GM12875 (cell line): ENCODE results near the gene FOXB2.
"Not testable (repeated sequence)": the region's sequence is repeated elsewhere in the genome, so short reads cannot be mapped to it uniquely, and the experiment has no call there.

Experiments used
- H3K4me3 ChIP-seq: one replicate; pipeline ENCODE4 v1.5.1; 2011; ENCODE audit warnings: low read depth, low read length, control low read depth
- TF ChIP-seq, protein P1 (sequence below): IDR thresholded peaks from 2 replicates; pipeline ENCODE4 v1.5.1; 2011; ENCODE audit warnings: low read depth, mild to moderate bottlenecking, control low read depth, inconsistent platforms, low read length, moderate library complexity, borderline replicate concordance; ENCODE audit not compliant: insufficient read depth

FOXB2 gene

DNA sequence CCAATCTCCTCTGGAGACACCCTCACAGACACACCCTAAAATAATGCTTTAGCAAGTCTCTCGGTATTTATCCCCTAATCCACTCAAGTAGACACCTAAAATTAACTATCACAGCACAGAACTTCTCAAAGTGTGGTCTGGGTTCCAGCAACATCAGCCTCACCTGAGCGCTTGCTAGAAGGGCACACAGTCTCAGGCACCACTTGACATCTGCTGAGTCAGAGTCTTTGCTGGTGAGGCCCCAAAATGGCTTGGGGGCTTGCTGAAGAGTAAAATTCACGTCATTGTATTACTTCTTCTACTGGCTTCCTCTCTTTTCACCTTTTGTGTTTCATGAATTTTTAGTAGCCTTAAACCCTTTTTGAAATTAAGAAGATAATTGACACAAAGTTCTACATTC is 9.0 kb downstream of the FOXB2 start:
- H3K4me3 ChIP-seq, result no peak overlapping the region
- TF ChIP-seq, protein P1, sequence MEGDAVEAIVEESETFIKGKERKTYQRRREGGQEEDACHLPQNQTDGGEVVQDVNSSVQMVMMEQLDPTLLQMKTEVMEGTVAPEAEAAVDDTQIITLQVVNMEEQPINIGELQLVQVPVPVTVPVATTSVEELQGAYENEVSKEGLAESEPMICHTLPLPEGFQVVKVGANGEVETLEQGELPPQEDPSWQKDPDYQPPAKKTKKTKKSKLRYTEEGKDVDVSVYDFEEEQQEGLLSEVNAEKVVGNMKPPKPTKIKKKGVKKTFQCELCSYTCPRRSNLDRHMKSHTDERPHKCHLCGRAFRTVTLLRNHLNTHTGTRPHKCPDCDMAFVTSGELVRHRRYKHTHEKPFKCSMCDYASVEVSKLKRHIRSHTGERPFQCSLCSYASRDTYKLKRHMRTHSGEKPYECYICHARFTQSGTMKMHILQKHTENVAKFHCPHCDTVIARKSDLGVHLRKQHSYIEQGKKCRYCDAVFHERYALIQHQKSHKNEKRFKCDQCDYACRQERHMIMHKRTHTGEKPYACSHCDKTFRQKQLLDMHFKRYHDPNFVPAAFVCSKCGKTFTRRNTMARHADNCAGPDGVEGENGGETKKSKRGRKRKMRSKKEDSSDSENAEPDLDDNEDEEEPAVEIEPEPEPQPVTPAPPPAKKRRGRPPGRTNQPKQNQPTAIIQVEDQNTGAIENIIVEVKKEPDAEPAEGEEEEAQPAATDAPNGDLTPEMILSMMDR, result no peak

DNA sequence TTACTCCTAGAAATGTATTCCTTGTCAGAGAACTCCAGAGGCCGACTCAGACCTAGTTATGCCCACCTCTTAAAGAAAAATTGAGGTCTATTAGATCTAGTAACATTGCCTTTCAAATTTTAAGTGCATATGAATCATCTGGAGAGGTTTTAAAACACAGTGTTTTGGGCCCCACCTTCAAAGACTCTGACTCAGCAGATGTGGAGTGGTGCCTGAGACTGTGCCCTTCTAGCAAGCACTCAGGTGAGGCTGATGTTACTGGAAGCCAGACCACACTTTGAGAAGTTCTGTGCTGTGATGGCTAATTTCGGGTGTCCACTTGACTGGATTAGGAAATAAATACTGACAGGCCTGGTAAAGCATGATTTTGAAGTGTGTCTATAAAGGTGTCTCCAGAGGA is 10.6 kb downstream of the FOXB2 start:
- H3K4me3 ChIP-seq, result no peak overlapping the region
- TF ChIP-seq, protein P1, result no peak

DNA sequence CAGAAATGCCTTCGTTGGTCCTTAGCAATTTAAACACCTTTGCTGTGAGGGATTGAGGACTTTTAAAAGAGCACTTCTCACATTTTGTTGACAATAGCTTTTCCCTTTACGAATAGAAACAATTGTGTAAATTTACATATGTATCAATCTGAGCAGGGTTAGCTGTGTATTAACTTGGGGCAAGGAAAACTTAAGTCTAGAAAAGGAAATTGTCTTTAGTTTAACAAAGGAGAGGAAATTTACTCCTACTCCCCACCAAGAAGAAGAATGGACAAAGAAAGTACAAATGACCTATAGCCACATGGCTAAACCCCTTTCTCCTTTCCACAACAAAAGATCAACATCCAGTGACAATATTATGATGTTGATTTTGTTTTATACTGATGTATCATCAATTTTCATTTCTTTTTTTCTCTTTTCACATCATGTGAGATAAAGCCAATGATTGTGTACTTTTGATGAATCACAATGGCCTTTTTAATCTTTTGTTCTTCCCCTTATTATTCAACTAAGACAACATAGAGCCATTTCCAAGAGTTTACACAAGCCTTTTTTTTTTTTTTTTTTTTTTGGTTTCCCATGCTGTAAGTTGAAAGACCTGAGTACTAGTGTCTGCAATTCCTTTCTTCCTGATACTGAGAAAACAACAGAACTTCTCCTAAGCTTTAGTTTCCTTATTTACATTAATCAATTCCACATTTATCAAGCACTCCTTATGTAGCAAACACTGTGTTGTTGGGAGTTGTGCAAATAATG is 19.0 kb downstream of the FOXB2 start:
- no peak overlapping the region for H3K4me3 ChIP-seq
- TF ChIP-seq, protein P1, result no peak

DNA sequence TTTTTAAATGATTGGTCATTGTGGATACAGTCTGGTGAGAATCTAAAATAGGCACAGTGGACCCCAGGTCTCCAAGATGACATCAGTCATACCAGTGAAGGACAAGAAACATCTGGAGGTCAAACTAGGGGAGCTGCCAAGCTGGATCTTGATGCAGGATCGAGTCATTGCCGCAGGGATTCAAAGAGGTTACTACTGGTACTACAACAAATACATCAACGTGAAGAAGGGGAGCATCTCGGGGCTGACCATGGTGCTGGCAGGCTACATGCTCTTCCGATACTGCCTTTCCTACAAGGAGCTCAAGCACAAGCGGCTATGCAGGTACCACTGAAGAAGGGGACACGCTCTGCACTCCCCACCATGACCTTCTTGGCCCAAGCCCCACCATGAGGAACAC is 20.9 kb downstream of the FOXB2 start:
- H3K4me3 ChIP-seq, result no peak overlapping the region
- TF ChIP-seq, protein P1, result no peak

DNA sequence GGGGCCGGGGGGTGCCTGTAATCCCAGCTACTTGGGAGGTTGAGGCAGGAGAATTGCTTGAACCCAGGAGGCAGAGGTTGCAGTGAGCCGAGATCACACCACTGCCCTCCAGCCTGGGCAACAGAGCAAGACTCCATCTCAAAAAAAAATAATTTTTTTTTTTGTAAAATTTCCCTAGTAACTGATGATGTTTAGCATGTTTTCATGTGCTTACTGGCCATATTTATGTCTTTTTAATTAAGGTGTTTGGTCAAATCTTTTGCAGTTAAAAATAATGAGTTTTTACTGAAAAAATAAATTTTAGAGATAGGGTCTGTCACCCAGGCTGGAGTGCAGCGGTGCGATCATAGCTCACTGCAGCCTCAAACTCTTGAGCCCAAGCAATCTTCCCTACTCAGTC is 24.3 kb downstream of the FOXB2 start:
- H3K4me3 ChIP-seq, result not testable (repeated sequence)

DNA sequence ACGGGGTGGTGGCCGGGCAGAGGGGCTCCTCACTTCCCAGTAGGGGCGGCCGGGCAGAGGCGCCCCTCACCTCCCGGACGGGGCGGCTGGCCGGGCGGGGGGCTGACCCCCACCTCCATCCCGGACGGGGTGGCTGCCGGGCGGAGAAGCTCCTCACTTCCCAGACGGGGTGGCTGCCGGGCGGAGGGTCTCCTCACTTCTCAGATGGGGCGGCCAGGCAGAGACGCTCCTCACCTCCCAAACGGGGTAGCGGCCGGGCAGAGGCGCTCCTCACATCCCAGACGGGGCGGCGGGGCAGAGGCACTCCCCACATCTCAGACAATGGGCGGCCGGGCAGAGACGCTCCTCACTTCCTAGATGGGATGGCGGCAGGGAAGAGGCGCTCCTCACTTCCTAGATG is 41.2 kb downstream of the FOXB2 start:
- H3K4me3 ChIP-seq, result not testable (repeated sequence)

DNA sequence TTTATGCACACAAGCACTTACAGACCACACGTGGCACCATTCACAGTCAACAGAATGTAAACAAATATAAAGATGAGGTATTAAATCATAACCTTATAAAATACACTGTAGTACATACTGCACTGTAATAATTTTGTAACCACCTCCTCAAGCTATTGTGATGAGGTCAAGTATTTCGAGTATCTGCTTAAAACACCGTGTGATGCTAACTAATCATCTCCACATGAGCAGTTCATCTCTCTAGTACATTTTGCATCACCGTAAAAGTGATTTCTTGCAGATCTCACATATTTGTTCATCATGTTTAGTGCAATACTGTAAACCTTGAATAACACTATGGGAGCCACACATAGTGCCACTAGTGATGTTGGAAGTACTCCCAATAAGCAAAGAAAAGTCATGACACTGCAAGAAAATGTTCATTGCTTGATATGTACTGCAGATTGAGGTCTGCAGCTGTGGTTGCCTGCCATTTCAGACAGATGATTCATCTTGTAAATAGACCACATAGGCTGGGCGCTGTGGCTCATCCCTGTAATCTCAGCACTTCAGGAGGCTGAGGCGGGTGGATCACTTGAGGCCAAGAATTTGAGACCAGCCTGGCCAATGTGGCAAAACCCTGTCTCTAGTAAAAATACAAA is 44.3 kb downstream of the FOXB2 start:
- no peak overlapping the region for H3K4me3 ChIP-seq
- TF ChIP-seq, protein P1, result no peak

DNA sequence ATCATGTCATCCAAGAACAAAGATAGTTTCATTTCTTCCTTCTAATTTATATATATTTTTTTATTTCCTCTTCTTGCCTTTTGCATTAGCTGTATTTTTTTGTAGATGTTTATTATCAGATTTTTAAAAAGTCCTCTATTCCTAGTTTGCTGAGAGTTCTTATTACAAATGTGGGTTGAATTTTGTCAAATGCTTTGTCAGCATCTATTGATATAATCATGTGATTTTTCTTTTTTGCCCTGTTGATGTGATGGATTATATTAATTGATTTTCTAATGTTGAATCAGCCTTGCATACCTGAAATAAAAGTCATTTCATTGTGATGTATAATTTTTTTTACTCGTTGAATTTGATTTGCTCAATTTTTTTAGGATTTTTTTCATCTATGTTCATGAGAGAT is 46.9 kb downstream of the FOXB2 start:
- H3K4me3 ChIP-seq, result no peak overlapping the region
- TF ChIP-seq, protein P1, result no peak
